Panc1 (cell line): Measurements from ENCODE around the gene EPHB2.

Experiments
- CTCF ChIP-seq: fragments of 450-650 bp; IDR thresholded peaks from 2 replicates; pipeline ENCODE4 v1.5.1; 2017; ENCODE audit warnings: mild to moderate bottlenecking
- POLR2AphosphoS5 ChIP-seq: IDR thresholded peaks from 2 replicates; pipeline ENCODE4 v1.6.1; 2012; ENCODE audit warnings: mild to moderate bottlenecking, low read depth, low read length, moderate library complexity
- SIN3A ChIP-seq: IDR thresholded peaks from 2 replicates; pipeline ENCODE4 v1.6.1; 2012; ENCODE audit warnings: low read depth, mild to moderate bottlenecking, low read length, moderate library complexity, borderline replicate concordance; ENCODE audit not compliant: insufficient read depth
- TF ChIP-seq, protein P1 (sequence below), 2 experiments: IDR thresholded peaks; 2 replicates each; pipeline ENCODE4 v1.6.1; 2011 to 2012; ENCODE audit warnings: low read depth in 2 of 2, control low read depth in 1 of 2, low read length in 1 of 2, mild to moderate bottlenecking in 1 of 2, moderate library complexity in 1 of 2; ENCODE audit not compliant: insufficient read depth in 1 of 2

DNA sequence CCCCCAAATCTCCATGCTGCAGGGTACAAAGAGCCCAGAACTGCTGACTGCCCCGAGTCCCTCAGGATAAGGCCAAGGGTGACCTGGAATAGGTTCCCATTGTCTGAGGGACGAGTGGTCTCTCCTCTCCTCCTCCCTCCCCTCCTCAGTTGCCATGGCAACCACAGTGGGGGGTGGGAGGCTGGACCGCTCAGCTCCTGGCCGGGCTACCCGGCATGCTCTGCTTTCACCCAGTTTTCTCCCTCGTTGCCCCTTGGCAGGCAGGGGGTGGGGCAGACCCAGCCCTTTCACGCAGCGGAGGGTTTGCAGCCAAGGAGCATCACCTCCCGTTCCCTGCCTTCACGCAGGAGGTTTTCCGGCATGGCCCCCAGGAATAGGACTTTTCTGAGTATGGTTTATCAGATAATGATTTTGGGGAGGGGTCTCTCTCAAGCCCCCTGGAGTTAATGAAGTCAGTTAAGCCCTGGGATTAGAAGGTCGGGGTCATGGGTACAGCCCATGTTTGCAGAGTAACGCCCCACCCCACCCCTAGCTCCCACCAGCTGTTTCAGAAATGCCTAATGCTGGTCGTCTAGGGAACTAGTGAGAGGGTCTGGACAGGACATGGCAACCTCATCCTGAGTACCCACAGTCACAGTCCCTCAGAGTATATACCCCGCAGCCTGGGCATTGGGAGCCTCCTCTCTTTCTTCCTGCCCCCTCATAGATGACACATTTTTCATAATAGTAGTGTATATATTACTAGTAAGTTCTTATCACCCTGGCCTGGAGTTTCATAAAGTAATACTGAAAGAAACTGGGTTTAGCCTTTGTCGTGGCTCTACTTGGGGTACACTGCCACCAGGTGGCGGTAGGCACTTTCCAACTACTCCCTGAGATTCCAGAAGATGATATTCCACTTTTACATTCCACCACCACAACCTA is 36.9 kb upstream of the EPHB2 start:
- peak; percentile 86 for TF ChIP-seq CTCF
- no peak for TF ChIP-seq POLR2AphosphoS5
- TF ChIP-seq, protein P1, sequence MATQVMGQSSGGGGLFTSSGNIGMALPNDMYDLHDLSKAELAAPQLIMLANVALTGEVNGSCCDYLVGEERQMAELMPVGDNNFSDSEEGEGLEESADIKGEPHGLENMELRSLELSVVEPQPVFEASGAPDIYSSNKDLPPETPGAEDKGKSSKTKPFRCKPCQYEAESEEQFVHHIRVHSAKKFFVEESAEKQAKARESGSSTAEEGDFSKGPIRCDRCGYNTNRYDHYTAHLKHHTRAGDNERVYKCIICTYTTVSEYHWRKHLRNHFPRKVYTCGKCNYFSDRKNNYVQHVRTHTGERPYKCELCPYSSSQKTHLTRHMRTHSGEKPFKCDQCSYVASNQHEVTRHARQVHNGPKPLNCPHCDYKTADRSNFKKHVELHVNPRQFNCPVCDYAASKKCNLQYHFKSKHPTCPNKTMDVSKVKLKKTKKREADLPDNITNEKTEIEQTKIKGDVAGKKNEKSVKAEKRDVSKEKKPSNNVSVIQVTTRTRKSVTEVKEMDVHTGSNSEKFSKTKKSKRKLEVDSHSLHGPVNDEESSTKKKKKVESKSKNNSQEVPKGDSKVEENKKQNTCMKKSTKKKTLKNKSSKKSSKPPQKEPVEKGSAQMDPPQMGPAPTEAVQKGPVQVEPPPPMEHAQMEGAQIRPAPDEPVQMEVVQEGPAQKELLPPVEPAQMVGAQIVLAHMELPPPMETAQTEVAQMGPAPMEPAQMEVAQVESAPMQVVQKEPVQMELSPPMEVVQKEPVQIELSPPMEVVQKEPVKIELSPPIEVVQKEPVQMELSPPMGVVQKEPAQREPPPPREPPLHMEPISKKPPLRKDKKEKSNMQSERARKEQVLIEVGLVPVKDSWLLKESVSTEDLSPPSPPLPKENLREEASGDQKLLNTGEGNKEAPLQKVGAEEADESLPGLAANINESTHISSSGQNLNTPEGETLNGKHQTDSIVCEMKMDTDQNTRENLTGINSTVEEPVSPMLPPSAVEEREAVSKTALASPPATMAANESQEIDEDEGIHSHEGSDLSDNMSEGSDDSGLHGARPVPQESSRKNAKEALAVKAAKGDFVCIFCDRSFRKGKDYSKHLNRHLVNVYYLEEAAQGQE (IDR thresholded peaks at IDR 0.05; ENCODE audit: insufficient read depth in 1 of 2, low read depth in 2 of 2, low read length in 1 of 2) = no peak
- no peak for TF ChIP-seq SIN3A
